ENCODE data around the gene PHEX.

DNA sequence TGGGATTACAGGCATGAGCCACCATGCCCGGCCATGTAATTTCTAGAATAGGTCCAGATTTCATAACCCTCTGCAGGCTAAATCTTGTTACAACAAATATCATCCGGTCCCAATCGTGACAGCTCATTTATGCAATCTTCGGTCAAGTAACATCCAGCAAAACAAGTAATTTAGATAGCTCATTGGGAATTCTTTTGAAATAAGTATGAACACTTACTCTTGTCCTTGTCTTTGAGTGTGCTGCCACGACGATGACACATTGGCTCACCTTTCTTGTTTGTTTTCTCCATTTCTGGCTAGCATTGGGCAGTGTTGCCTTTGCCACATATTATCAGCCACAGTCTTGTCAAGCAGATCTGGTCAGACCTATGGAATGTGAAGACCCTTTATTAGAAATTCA lies 92.0 kb downstream of the PHEX start:
- TF ChIP-seq, protein P1, sequence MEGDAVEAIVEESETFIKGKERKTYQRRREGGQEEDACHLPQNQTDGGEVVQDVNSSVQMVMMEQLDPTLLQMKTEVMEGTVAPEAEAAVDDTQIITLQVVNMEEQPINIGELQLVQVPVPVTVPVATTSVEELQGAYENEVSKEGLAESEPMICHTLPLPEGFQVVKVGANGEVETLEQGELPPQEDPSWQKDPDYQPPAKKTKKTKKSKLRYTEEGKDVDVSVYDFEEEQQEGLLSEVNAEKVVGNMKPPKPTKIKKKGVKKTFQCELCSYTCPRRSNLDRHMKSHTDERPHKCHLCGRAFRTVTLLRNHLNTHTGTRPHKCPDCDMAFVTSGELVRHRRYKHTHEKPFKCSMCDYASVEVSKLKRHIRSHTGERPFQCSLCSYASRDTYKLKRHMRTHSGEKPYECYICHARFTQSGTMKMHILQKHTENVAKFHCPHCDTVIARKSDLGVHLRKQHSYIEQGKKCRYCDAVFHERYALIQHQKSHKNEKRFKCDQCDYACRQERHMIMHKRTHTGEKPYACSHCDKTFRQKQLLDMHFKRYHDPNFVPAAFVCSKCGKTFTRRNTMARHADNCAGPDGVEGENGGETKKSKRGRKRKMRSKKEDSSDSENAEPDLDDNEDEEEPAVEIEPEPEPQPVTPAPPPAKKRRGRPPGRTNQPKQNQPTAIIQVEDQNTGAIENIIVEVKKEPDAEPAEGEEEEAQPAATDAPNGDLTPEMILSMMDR (IDR thresholded peaks at IDR 0.05) = no peak
- TF ChIP-seq ZFX (IDR thresholded peaks at IDR 0.05; ENCODE audit: borderline replicate concordance) = no peak
